Nephron (organoid): ENCODE results near the gene UBE2QL1.

ENCODE experiments used
- H3K27ac Mint-ChIP-seq, 3 experiments: 2 replicates each; pipeline ENCODE4 v1.8.0; 2020; ENCODE audit warnings: mixed read lengths in 3 of 3, mild to moderate bottlenecking in 2 of 3, moderate library complexity in 1 of 3
- H3K27me3 Mint-ChIP-seq: 2 replicates; pipeline ENCODE4 v1.8.0; 2021; ENCODE audit warnings: low read depth, mild to moderate bottlenecking, moderate library complexity, mixed read lengths
- H3K36me3 Mint-ChIP-seq: 2 replicates; pipeline ENCODE4 v1.8.0; 2020; ENCODE audit warnings: low read depth, mixed read lengths
- H3K4me1 Mint-ChIP-seq: 2 replicates; pipeline ENCODE4 v1.8.0; 2020; ENCODE audit warnings: mixed read lengths
- H3K4me3 Mint-ChIP-seq, 3 experiments: 2 replicates each; pipeline ENCODE4 v1.8.0; 2020; ENCODE audit warnings: mild to moderate bottlenecking in 3 of 3, mixed read lengths in 3 of 3, moderate library complexity in 2 of 3
- H3K9me3 Mint-ChIP-seq: 2 replicates; pipeline ENCODE4 v1.8.0; 2020; ENCODE audit warnings: mixed read lengths
- TF ChIP-seq, protein P1 (sequence below), 3 experiments: fragments of 200-600 bp; sonication (generic); IDR thresholded peaks; one replicate each; pipeline ENCODE4 v1.5.0; 2021; ENCODE audit warnings: antibody characterized with exemption in 3 of 3; ENCODE audit not compliant: unreplicated experiment in 3 of 3

UBE2QL1 gene

DNA sequence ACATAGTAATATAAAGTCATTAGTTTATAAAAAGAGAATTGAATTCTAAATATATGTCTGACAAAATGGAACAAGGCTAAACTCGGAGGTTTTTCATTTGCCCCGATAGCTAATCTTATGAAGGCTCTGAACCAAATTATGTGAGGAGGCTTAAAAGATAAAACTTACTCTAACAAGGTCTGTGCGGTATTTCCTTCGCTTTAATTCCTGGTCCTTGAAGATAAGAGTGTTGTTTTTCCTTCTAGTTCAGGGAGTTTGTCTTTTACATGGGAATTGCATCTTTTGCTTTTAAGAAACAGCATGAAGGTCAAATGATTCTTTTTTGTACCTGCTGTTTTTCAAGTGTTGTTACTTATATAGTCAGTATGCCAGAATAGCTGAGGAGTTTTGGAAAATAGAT lies 68.2 kb downstream of the UBE2QL1 start:
- peaks cover 10% of the 10 kb centered on the region for H3K4me1 Mint-ChIP-seq
- TF ChIP-seq, protein P1, sequence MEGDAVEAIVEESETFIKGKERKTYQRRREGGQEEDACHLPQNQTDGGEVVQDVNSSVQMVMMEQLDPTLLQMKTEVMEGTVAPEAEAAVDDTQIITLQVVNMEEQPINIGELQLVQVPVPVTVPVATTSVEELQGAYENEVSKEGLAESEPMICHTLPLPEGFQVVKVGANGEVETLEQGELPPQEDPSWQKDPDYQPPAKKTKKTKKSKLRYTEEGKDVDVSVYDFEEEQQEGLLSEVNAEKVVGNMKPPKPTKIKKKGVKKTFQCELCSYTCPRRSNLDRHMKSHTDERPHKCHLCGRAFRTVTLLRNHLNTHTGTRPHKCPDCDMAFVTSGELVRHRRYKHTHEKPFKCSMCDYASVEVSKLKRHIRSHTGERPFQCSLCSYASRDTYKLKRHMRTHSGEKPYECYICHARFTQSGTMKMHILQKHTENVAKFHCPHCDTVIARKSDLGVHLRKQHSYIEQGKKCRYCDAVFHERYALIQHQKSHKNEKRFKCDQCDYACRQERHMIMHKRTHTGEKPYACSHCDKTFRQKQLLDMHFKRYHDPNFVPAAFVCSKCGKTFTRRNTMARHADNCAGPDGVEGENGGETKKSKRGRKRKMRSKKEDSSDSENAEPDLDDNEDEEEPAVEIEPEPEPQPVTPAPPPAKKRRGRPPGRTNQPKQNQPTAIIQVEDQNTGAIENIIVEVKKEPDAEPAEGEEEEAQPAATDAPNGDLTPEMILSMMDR (IDR thresholded peaks at IDR 0.05; ENCODE audit: unreplicated experiment in 3 of 3), result no peak

DNA sequence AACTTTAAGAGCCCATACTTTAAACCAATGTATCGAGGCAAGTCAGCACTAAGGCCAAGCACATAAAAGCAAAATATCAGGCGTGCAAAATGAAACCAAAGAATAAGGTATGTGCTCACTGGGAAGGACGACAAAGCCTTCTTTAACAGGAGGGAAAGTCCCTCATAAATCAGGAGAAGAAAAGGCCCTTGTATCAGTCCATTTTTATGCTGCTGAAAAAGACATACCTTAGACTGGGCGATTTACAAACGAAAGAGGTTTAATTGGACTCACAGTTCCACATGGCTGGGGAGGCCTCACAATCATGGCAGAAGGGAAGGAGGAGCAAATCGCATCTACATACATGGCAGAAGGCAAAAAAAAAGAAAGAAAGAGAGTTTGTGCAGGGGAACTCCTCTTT lies 68.9 kb downstream of the UBE2QL1 start:
- peaks cover 21% of the 10 kb centered on the region for H3K27me3 Mint-ChIP-seq

More for the DNA sequence above, 68.2 kb downstream of the UBE2QL1 start:
- Mint-ChIP-seq H3K9me3 (no peaks in the 10 kb centered on the region), H3K27me3 (peaks cover 21% of the 10 kb centered on the region), H3K4me3 (no peak overlapping the region), H3K27ac (no peak overlapping the region), H3K36me3 (no peaks in the 10 kb centered on the region)

DNA sequence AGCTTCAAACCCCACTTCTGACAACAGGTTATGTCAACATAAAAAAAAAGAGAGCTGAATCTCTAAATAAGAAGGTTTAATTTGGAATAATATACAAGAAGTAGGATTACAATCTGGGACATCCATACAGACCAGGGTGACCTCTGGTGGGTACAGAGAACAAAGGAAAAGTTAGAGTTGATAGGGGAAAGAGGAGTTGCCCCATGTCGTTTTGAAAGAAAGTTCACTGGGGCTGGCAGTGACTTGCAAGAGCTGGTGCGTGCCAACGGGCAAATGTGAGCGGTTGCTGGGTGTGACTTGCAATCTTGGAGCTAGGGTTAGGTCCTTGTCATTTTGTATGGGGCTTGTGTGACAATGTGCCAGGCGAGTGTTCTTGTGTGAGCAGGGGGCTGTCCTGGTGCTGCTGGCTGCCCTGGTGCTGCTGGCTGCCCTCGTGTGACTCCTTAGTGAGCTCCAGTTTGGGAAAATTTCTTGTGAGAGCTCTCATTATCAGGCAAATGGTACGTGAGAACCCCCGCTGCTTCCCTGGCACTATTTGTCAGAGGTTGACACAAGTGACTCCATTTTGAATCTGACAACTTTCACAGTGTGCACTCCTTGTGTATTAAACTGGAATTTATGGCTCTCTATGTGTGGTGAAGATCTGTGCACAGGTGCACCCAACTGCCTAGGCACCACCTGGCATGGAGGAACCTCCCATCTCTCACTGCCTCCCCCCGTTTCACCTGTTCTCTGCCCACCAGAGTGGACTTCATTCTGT lies 69.8 kb downstream of the UBE2QL1 start:
- Mint-ChIP-seq H3K4me1 (peaks cover 10% of the 10 kb centered on the region), H3K9me3 (peaks cover under 1% of the 10 kb centered on the region), H3K27me3 (peaks cover 24% of the 10 kb centered on the region), H3K4me3 (no peak overlapping the region), H3K36me3 (no peaks in the 10 kb centered on the region), H3K27ac (no peak overlapping the region)
- TF ChIP-seq, protein P1 (IDR thresholded peaks at IDR 0.05; ENCODE audit: unreplicated experiment in 3 of 3), result no peak

More for the DNA sequence above, 68.9 kb downstream of the UBE2QL1 start:
- Mint-ChIP-seq H3K36me3 (no peaks in the 10 kb centered on the region), H3K27ac (no peak overlapping the region), H3K4me1 (peaks cover 10% of the 10 kb centered on the region), H3K4me3 (no peak overlapping the region), H3K9me3 (no peaks in the 10 kb centered on the region)
- TF ChIP-seq, protein P1 (IDR thresholded peaks at IDR 0.05; ENCODE audit: unreplicated experiment in 3 of 3), result no peak

DNA sequence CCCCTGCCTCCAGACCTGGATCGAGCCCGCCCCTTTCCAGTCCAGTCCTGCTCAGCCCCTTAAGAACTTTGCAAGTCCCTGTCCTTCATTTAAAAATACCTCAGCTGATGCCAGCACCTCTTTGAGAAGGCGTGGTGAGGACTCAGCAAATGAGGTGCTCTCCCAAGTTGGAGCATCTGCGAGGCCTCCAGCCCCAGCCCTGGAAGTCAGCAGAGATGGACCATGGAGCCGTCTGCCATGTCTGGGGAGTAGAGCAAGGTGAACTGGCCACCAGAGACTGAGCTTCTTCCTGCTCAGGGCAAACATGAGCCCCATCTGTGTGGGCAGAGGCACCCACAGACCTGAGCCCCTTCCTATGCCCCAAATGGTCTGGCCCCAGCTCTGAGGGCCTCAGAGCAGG lies 71.5 kb downstream of the UBE2QL1 start:
- Mint-ChIP-seq H3K36me3 (no peaks in the 10 kb centered on the region), H3K9me3 (peaks cover 3% of the 10 kb centered on the region), H3K27me3 (peaks cover 29% of the 10 kb centered on the region), H3K27ac (no peak overlapping the region), H3K4me1 (peaks cover 10% of the 10 kb centered on the region), H3K4me3 (no peak overlapping the region)
- TF ChIP-seq, protein P1 (IDR thresholded peaks at IDR 0.05; ENCODE audit: unreplicated experiment in 3 of 3), result no peak

DNA sequence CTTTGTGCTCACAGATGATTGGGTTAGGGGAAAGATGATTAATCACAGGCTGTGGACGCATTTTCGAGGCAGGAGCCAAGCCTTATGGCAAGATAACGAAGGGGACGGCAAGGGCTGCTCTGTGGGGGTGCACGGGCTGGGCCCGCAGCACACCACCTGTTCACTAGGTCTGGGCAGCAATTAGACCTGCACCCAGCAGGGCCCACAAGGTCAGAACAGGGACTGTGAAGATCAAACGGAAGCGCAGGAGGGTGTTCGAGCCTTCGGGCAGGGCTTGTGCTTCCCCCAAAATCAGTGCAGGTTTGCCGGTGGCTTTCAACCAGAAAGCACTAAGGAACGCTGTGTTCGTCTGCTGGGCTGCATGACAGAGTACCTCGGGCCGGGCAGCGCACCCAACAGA lies 73.7 kb downstream of the UBE2QL1 start:
- Mint-ChIP-seq H3K36me3 (no peaks in the 10 kb centered on the region), H3K9me3 (peaks cover 3% of the 10 kb centered on the region), H3K27ac (no peak overlapping the region), H3K27me3 (peaks cover 35% of the 10 kb centered on the region), H3K4me3 (no peak overlapping the region), H3K4me1 (peaks cover 5% of the 10 kb centered on the region)
- TF ChIP-seq, protein P1 (IDR thresholded peaks at IDR 0.05; ENCODE audit: unreplicated experiment in 3 of 3), result no peak

DNA sequence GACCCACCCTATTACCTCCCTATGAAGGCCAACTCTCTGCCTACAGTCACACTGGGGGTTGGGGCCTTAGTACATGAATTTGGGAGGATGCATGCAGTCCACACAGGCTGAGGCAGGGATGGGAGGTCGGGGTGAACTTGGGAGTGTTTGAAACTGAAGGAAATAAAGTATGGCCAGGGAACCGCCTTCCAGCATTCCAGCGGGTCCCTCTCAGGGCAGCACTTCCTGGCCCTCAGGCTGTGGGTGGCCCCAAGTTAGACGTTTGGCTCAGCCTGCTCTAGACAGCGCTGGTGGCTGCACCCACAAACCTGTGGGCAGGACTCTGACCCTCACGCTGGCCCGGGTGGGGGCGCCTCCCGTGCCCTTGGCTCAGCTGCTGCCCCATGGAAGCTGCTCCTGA lies 74.3 kb downstream of the UBE2QL1 start:
- H3K4me3 Mint-ChIP-seq, result no peak overlapping the region
- H3K9me3 Mint-ChIP-seq, result peaks cover 3% of the 10 kb centered on the region
- H3K27ac Mint-ChIP-seq, result no peak overlapping the region
- H3K36me3 Mint-ChIP-seq, result no peaks in the 10 kb centered on the region
- H3K4me1 Mint-ChIP-seq, result no peaks in the 10 kb centered on the region
- H3K27me3 Mint-ChIP-seq, result peaks cover 30% of the 10 kb centered on the region
- TF ChIP-seq, protein P1 (IDR thresholded peaks at IDR 0.05; ENCODE audit: unreplicated experiment in 3 of 3), result no peak
